ENCODE data around the gene TULP3.

TULP3 gene

DNA sequence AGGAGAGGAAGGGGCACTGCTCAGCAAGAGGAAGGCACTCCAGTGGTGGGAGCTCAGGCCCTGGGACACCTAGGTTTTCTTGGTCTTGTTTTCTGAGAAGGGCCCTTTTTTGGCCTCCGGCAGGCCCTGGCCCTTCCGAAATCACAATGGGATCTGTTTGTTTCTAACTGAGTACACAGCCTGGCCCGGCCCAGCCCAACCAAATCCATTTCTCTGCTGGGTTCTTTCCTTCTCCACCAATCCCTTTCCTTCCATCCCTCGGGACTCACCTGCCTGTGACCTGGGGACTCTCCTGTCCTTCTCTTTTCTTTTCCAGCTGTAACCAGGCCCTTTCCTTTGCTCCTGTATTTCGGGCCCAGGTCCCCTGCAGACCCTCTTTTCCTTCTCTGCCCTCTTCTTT, 87.1 kb downstream of the TULP3 start:
- DNase-seq (ENCODE audit: low read depth) = no peak
- H3K4me3 ChIP-seq (replicated peaks; ENCODE audit: low read depth, low read length) = no peak overlapping the region
- TF ChIP-seq, protein P1, sequence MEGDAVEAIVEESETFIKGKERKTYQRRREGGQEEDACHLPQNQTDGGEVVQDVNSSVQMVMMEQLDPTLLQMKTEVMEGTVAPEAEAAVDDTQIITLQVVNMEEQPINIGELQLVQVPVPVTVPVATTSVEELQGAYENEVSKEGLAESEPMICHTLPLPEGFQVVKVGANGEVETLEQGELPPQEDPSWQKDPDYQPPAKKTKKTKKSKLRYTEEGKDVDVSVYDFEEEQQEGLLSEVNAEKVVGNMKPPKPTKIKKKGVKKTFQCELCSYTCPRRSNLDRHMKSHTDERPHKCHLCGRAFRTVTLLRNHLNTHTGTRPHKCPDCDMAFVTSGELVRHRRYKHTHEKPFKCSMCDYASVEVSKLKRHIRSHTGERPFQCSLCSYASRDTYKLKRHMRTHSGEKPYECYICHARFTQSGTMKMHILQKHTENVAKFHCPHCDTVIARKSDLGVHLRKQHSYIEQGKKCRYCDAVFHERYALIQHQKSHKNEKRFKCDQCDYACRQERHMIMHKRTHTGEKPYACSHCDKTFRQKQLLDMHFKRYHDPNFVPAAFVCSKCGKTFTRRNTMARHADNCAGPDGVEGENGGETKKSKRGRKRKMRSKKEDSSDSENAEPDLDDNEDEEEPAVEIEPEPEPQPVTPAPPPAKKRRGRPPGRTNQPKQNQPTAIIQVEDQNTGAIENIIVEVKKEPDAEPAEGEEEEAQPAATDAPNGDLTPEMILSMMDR (IDR thresholded peaks at IDR 0.05; ENCODE audit: low read length, missing control alignments) = no peak

DNA sequence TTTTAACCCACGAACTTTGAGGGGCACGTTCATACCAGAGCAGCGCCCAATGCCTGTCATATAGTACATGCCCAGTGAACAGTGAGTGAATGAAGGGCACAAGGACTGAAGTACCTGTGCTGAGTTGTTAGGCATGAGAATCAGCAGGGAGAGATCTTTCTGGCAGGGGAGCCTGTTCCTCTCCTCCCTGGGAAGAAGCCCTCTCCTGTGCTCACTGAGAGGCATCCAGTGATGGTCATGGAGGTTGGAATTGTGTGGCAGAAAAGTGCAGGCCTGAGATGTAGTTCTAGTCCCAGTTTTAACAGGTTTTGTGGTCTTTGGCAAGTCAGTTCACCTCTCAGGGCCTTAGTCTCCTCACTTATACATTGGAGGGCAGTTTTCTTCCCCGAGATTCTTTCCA, 89.1 kb downstream of the TULP3 start:
- H3K4me3 ChIP-seq (replicated peaks; ENCODE audit: low read depth, low read length) = no peak overlapping the region
- TF ChIP-seq, protein P1 (IDR thresholded peaks at IDR 0.05; ENCODE audit: low read length, missing control alignments) = no peak
- DNase-seq (ENCODE audit: low read depth) = no peak

DNA sequence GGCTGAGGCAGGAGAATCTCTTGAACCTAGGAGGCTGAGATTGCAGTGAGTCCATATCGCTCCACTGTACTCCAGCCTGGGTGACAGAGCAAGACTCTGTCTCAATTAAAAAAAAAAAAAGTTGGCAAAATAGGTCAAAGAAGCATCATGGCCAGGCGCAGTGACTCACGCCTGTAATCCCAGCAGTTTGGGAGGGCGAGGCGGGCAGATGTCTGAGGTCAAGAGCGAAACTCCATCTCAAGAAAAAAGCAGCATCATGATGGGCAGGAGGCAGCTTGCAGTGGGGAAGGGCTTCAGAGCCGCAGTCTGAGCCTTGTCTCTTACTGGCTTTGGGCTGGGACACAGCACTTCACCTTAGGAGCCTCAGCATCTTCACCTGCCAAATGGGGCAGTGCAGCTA, 89.9 kb downstream of the TULP3 start:
- no peak overlapping the region for H3K4me3 ChIP-seq (replicated peaks; ENCODE audit: low read depth, low read length)
- DNase-seq (ENCODE audit: low read depth) = no peak
- TF ChIP-seq, protein P1 (IDR thresholded peaks at IDR 0.05; ENCODE audit: low read length, missing control alignments) = no peak

DNA sequence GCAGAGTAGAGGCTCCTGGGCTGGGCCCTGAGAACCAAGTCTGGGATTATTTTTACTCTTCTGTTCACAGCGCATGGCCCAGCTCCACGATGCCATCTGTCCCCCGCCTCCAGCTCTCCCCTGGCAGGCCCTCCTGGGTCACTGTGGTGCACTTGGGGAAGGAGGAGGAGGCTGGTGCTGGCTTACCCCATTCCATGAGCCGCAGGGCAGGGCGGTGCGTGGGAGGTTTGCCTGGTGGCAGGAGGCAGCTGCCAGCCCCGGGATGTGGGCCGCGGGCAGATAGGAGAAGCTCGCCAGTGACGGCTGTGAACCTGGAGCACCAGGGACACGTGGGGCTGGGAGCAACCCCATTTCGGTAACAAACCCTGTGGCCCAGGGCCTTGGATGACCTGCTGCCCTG, 91.7 kb downstream of the TULP3 start:
- DNase-seq (ENCODE audit: low read depth) = no peak
- TF ChIP-seq, protein P1 (IDR thresholded peaks at IDR 0.05; ENCODE audit: low read length, missing control alignments) = no peak
- no peak overlapping the region for H3K4me3 ChIP-seq (replicated peaks; ENCODE audit: low read depth, low read length)

DNA sequence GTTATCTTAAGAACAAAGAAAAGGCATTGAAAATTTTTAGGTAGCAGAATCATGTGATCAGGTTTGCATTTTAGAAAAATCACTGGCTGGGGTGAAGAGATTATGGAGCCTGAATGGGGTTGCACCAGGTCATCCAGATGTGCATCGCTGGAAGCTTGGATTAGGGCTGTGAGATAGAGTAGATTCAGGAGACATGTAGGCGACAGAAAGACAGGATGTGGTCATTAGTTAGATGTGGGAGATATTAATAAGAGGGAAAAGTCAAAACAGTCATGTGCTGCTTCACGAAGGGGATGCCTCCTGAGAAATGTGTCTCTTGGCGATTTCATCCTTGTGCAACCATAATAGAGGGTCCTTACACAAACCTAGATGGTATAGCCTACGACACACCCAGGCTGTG, 93.6 kb downstream of the TULP3 start:
- H3K4me3 ChIP-seq (replicated peaks; ENCODE audit: low read depth, low read length) = no peak overlapping the region
- TF ChIP-seq, protein P1 (IDR thresholded peaks at IDR 0.05; ENCODE audit: low read length, missing control alignments) = no peak
- no peak for DNase-seq (ENCODE audit: low read depth)

DNA sequence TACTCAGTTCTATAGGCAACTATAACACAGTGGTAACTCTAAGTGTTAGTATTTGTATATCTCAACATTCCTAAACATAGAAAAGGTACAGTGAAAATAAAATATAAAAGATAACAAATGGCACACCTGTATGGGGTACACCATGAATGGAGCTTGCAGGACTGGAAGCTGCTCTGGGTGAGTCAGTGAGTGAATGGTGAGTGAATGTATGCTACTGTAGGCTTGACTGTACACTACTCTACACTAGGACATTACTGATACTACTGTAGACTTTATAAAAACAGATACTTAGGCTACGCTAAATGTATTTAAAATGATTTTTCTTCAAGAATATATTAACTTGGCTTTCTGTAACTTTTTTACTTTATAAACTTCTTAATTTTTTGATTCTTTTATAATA, 94.0 kb downstream of the TULP3 start:
- TF ChIP-seq, protein P1 (IDR thresholded peaks at IDR 0.05; ENCODE audit: low read length, missing control alignments) = no peak
- DNase-seq (ENCODE audit: low read depth) = no peak
- no peak overlapping the region for H3K4me3 ChIP-seq (replicated peaks; ENCODE audit: low read depth, low read length)

DNA sequence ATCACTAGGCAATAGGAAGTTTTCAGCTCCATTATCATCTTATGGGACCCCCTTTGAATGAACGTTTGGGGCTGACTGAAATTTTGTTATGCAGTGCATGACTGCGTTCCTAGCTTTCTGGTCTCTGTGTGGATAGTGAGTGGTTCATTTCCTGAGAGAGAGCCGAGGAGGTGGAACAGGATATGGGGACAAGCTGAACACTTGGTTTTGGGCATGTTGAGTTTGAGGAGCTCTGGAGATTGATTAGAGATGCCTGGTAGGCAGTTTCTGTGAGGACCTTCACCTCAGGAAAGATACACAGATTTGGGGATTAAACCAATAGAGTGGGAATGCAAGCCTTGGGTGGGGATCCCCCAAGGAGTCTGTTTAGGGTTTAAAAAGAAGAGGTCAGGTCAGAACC, 96.2 kb downstream of the TULP3 start:
- no peak for DNase-seq (ENCODE audit: low read depth)
- TF ChIP-seq, protein P1 (IDR thresholded peaks at IDR 0.05; ENCODE audit: low read length, missing control alignments) = no peak
- H3K4me3 ChIP-seq (replicated peaks; ENCODE audit: low read depth, low read length) = no peak overlapping the region
